DND-41 (cell line): ENCODE measurements around the gene ATP10A.

Source experiments
- CTCF ChIP-seq: IDR thresholded peaks from 2 replicates; pipeline ENCODE4 v1.5.1; 2012; ENCODE audit warnings: borderline replicate concordance, low read length, moderate library complexity, mild to moderate bottlenecking; ENCODE audit not compliant: poor library complexity, severe bottlenecking; ENCODE audit errors: extremely low read depth
- EZH2 ChIP-seq: IDR thresholded peaks from 3 replicates; pipeline ENCODE4 v1.6.1; 2012; ENCODE audit warnings: borderline replicate concordance, low read depth, mild to moderate bottlenecking, moderate library complexity, low read length, inconsistent platforms; ENCODE audit not compliant: severe bottlenecking

GRCh38 chr15:25874379-25874778, 11.3 kb upstream of the ATP10A start:
- no peak for TF ChIP-seq CTCF
- TF ChIP-seq EZH2: no peak
